Gastrocnemius medialis (tissue), 4 donors: Measurements from ENCODE around the gene HGFAC.

Experiments
- POLR2A ChIP-seq, 2 donors: fragments of 450-650 bp; IDR thresholded peaks; one replicate each; pipeline ENCODE4 v1.6.1; 2017; ENCODE audit warnings: antibody characterized with exemption in 2 of 2, mild to moderate bottlenecking in 2 of 2, moderate library complexity in 2 of 2
- TF ChIP-seq, protein P1 (sequence below), 5 experiments: fragments of 450-650 bp in 3 of 5; fragments of 200-600 bp in 2 of 5; sonication (generic) in 2 of 5; IDR thresholded peaks in 4 of 5; conservative IDR thresholded peaks in 1 of 5; 1 replicate in 4 of 5; 2 replicates in 1 of 5; pipeline ENCODE4 v1.5.1; 2016 to 2019; ENCODE audit warnings: antibody characterized with exemption in 5 of 5, mild to moderate bottlenecking in 3 of 5, moderate library complexity in 3 of 5

DNA sequence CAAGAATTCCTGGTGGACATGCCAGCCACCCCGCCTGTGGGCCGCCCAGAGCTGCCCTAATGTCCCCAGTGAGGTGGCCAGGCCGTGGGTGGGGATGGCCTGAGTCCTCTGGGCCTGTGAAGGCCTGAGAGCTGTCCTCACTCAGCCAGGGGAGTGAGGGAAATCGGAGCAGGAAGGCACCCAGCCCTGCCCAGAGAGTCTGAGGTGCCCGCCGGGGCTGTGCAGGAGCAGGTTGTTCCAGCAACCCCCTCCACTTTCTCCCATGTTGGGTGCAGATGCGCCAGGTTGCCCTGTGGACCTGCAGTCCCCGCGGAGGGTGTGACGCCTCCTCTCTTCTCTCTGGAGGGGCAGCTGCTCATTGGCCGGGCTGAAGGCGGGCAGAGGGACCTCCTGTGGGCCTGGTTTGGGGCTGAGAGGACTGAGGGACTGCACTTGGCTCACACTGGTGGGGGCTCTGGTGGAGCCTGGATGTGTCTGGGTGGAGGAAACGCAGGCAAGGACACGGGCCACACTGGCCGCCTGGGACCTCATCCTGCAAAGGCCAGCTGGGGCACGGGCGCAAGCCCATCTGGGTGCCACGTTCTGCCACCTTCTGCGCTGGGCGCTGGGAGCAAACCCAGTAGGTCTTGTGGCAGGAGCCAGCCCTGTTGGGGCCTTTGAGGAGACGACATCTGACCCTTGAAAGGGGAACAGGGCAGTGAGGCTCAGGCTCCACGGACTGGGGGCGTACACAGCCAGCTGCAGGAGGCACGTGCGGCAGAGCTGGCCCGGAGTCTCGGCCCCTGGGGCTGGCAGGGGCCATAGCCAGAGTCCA lies 35.4 kb downstream of the HGFAC start:
- no peak for TF ChIP-seq POLR2A (IDR thresholded peaks at IDR 0.05)
- TF ChIP-seq, protein P1, sequence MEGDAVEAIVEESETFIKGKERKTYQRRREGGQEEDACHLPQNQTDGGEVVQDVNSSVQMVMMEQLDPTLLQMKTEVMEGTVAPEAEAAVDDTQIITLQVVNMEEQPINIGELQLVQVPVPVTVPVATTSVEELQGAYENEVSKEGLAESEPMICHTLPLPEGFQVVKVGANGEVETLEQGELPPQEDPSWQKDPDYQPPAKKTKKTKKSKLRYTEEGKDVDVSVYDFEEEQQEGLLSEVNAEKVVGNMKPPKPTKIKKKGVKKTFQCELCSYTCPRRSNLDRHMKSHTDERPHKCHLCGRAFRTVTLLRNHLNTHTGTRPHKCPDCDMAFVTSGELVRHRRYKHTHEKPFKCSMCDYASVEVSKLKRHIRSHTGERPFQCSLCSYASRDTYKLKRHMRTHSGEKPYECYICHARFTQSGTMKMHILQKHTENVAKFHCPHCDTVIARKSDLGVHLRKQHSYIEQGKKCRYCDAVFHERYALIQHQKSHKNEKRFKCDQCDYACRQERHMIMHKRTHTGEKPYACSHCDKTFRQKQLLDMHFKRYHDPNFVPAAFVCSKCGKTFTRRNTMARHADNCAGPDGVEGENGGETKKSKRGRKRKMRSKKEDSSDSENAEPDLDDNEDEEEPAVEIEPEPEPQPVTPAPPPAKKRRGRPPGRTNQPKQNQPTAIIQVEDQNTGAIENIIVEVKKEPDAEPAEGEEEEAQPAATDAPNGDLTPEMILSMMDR (IDR thresholded peaks at IDR 0.05 in 4 of 5, conservative IDR thresholded peaks at IDR 0.05 in 1 of 5) = no peak
